ENCODE data around the gene INPP5K.

INPP5K gene

GRCh38 chr17:1498869-1499268, 17.5 kb downstream of the INPP5K start:
- peaks cover 7% of the 10 kb centered on the region for H3K36me3 ChIP-seq (ENCODE audit: control insufficient read depth, insufficient read depth, low read length)
- no peaks in the 10 kb centered on the region for H3K4me1 ChIP-seq (ENCODE audit: control insufficient read depth, insufficient read depth, low read length)
- no peak overlapping the region for H3K9ac ChIP-seq (ENCODE audit: low read depth, low read length)
- H3K27ac ChIP-seq (ENCODE audit: low read depth, low read length), result no peak overlapping the region
- no peaks in the 10 kb centered on the region for H3K9me3 ChIP-seq (ENCODE audit: control insufficient read depth, insufficient read depth, low read length)
- H3K27me3 ChIP-seq (ENCODE audit: control insufficient read depth, insufficient read depth, low read length), result no peaks in the 10 kb centered on the region
- H3K4me3 ChIP-seq (ENCODE audit: low read depth, low read length), result no peak overlapping the region

- Histone ChIP-seq H3K9me3 (ENCODE audit: control insufficient read depth, insufficient read depth, low read length) (no peaks in the 10 kb centered on the region), H3K4me3 (ENCODE audit: low read depth, low read length) (no peak overlapping the region), H3K27me3 (ENCODE audit: control insufficient read depth, insufficient read depth, low read length) (no peaks in the 10 kb centered on the region), H3K27ac (ENCODE audit: low read depth, low read length) (no peak overlapping the region), H3K36me3 (ENCODE audit: control insufficient read depth, insufficient read depth, low read length) (peaks cover 7% of the 10 kb centered on the region), H3K4me1 (ENCODE audit: control insufficient read depth, insufficient read depth, low read length) (no peaks in the 10 kb centered on the region), H3K9ac (ENCODE audit: low read depth, low read length) (no peak overlapping the region)
Observed at GRCh38 chr17:1498233-1498632, 18.2 kb downstream of the INPP5K start.

- Histone ChIP-seq H3K36me3 (ENCODE audit: control insufficient read depth, insufficient read depth, low read length) (peaks cover 7% of the 10 kb centered on the region), H3K4me1 (ENCODE audit: control insufficient read depth, insufficient read depth, low read length) (no peaks in the 10 kb centered on the region), H3K9ac (ENCODE audit: low read depth, low read length) (no peak overlapping the region), H3K27ac (ENCODE audit: low read depth, low read length) (no peak overlapping the region), H3K9me3 (ENCODE audit: control insufficient read depth, insufficient read depth, low read length) (no peaks in the 10 kb centered on the region), H3K27me3 (ENCODE audit: control insufficient read depth, insufficient read depth, low read length) (no peaks in the 10 kb centered on the region), H3K4me3 (ENCODE audit: low read depth, low read length) (no peak overlapping the region)
Observed at GRCh38 chr17:1497831-1498230, 18.6 kb downstream of the INPP5K start.

- Histone ChIP-seq H3K27me3 (ENCODE audit: control insufficient read depth, insufficient read depth, low read length) (peaks cover 3% of the 10 kb centered on the region), H3K9me3 (ENCODE audit: control insufficient read depth, insufficient read depth, low read length) (no peaks in the 10 kb centered on the region), H3K4me3 (ENCODE audit: low read depth, low read length) (no peak overlapping the region), H3K4me1 (ENCODE audit: control insufficient read depth, insufficient read depth, low read length) (0 out of 2 replicates have a peak, but pooled peaks cover 2% of the 10 kb centered on the region), H3K9ac (ENCODE audit: low read depth, low read length) (no peak overlapping the region), H3K36me3 (ENCODE audit: control insufficient read depth, insufficient read depth, low read length) (peaks cover 7% of the 10 kb centered on the region), H3K27ac (ENCODE audit: low read depth, low read length) (no peak overlapping the region)
Observed at GRCh38 chr17:1496869-1497268, 19.5 kb downstream of the INPP5K start.

- Histone ChIP-seq H3K4me3 (ENCODE audit: low read depth, low read length) (no peak overlapping the region), H3K9ac (ENCODE audit: low read depth, low read length) (no peak overlapping the region), H3K36me3 (ENCODE audit: control insufficient read depth, insufficient read depth, low read length) (peaks cover 7% of the 10 kb centered on the region), H3K9me3 (ENCODE audit: control insufficient read depth, insufficient read depth, low read length) (no peaks in the 10 kb centered on the region), H3K4me1 (ENCODE audit: control insufficient read depth, insufficient read depth, low read length) (0 out of 2 replicates have a peak, but pooled peaks cover 2% of the 10 kb centered on the region), H3K27me3 (ENCODE audit: control insufficient read depth, insufficient read depth, low read length) (peaks cover 4% of the 10 kb centered on the region), H3K27ac (ENCODE audit: low read depth, low read length) (no peak overlapping the region)
Observed at GRCh38 chr17:1495265-1495989, 21.0 kb downstream of the INPP5K start.

- Histone ChIP-seq H3K9me3 (ENCODE audit: control insufficient read depth, insufficient read depth, low read length) (no peaks in the 10 kb centered on the region), H3K27ac (ENCODE audit: low read depth, low read length) (no peak overlapping the region), H3K4me1 (ENCODE audit: control insufficient read depth, insufficient read depth, low read length) (0 out of 2 replicates have a peak, but pooled peaks cover 2% of the 10 kb centered on the region), H3K27me3 (ENCODE audit: control insufficient read depth, insufficient read depth, low read length) (peaks cover 4% of the 10 kb centered on the region), H3K36me3 (ENCODE audit: control insufficient read depth, insufficient read depth, low read length) (peaks cover 7% of the 10 kb centered on the region), H3K4me3 (ENCODE audit: low read depth, low read length) (no peak overlapping the region), H3K9ac (ENCODE audit: low read depth, low read length) (no peak overlapping the region)
Observed at GRCh38 chr17:1494736-1495253, 21.6 kb downstream of the INPP5K start.

GRCh38 chr17:1494203-1494602, 22.2 kb downstream of the INPP5K start:
- Histone ChIP-seq H3K36me3 (ENCODE audit: control insufficient read depth, insufficient read depth, low read length) (peaks cover 7% of the 10 kb centered on the region), H3K9me3 (ENCODE audit: control insufficient read depth, insufficient read depth, low read length) (no peaks in the 10 kb centered on the region), H3K4me3 (ENCODE audit: low read depth, low read length) (no peak overlapping the region), H3K4me1 (ENCODE audit: control insufficient read depth, insufficient read depth, low read length) (0 out of 2 replicates have a peak, but pooled peaks cover 2% of the 10 kb centered on the region), H3K9ac (ENCODE audit: low read depth, low read length) (no peak overlapping the region), H3K27ac (ENCODE audit: low read depth, low read length) (no peak overlapping the region), H3K27me3 (ENCODE audit: control insufficient read depth, insufficient read depth, low read length) (peaks cover 4% of the 10 kb centered on the region)

- Histone ChIP-seq H3K4me1 (ENCODE audit: control insufficient read depth, insufficient read depth, low read length) (0 out of 2 replicates have a peak, but pooled peaks cover 7% of the 10 kb centered on the region), H3K27me3 (ENCODE audit: control insufficient read depth, insufficient read depth, low read length) (peaks cover 4% of the 10 kb centered on the region), H3K9me3 (ENCODE audit: control insufficient read depth, insufficient read depth, low read length) (no peaks in the 10 kb centered on the region), H3K9ac (ENCODE audit: low read depth, low read length) (no peak overlapping the region), H3K27ac (ENCODE audit: low read depth, low read length) (no peak overlapping the region), H3K36me3 (ENCODE audit: control insufficient read depth, insufficient read depth, low read length) (peaks cover 7% of the 10 kb centered on the region), H3K4me3 (ENCODE audit: low read depth, low read length) (no peak overlapping the region)
Observed at GRCh38 chr17:1493291-1493980, 23.0 kb downstream of the INPP5K start.

GRCh38 chr17:1492249-1493206, 23.9 kb downstream of the INPP5K start, which contains the start of gene MYO1C:
MYO1C (minus strand) TSS chr17:1492686; CDS start chr17:1492487, 199 bp downstream.
- Histone ChIP-seq H3K36me3 (ENCODE audit: control insufficient read depth, insufficient read depth, low read length) (peaks cover 7% of the 10 kb centered on the region), H3K9ac (ENCODE audit: low read depth, low read length) (no peak within 1 kb of the TSS), H3K9me3 (ENCODE audit: control insufficient read depth, insufficient read depth, low read length) (no peaks in the 10 kb centered on the region), H3K4me1 (ENCODE audit: control insufficient read depth, insufficient read depth, low read length) (0 out of 2 replicates have a peak, but pooled peaks cover 7% of the 10 kb centered on the region), H3K27me3 (ENCODE audit: control insufficient read depth, insufficient read depth, low read length) (peaks cover 4% of the 10 kb centered on the region), H3K27ac (ENCODE audit: low read depth, low read length) (no peak within 1 kb of the TSS), H3K4me3 (ENCODE audit: low read depth, low read length) (peak within 1 kb of the TSS; percentile 66)

GRCh38 chr17:1491443-1492248, 24.8 kb downstream of the INPP5K start:
- H3K4me1 ChIP-seq (ENCODE audit: control insufficient read depth, insufficient read depth, low read length), result 0 out of 2 replicates have a peak, but pooled peaks cover 7% of the 10 kb centered on the region

More at GRCh38 chr17:1491443-1492248, 24.8 kb downstream of the INPP5K start:
- Histone ChIP-seq H3K27me3 (ENCODE audit: control insufficient read depth, insufficient read depth, low read length) (peaks cover 4% of the 10 kb centered on the region), H3K9me3 (ENCODE audit: control insufficient read depth, insufficient read depth, low read length) (no peaks in the 10 kb centered on the region), H3K27ac (ENCODE audit: low read depth, low read length) (peak overlapping the region; percentile 21), H3K4me3 (ENCODE audit: low read depth, low read length) (peak overlapping the region; percentile 66), H3K36me3 (ENCODE audit: control insufficient read depth, insufficient read depth, low read length) (peaks cover 7% of the 10 kb centered on the region), H3K9ac (ENCODE audit: low read depth, low read length) (no peak overlapping the region; the same call in 1 of the 2 replicates)

Data from HUES48 (cell line).